Measurements from ENCODE around the gene FAM83G. TPM values are rescaled to one million over a fixed set of nuclear protein-coding genes. Genes with fewer than 3 reads are reported as not detected.
A peak's percentile ranks its signal among the peaks of the same experiment; 100 is the strongest.

The FAM83G gene
- total and polyA plus RNA-seq, 2 experiments from 2014 or later: 14.7 to 25.4 TPM

GRCh38 chr17:18993905-18994526 is 10.5 kb downstream of the FAM83G start:
- Histone ChIP-seq H3K27ac (peak overlapping the region; percentile 65), H3K4me2 (peak overlapping the region; percentile 41), H3K9me2 (replicated peaks; ENCODE audit: insufficient read depth) (no peaks in the 10 kb centered on the region), H3K4me1 (ENCODE audit: insufficient read depth) (peaks cover 8% of the 10 kb centered on the region), H2AFZ (no peak overlapping the region), H4K20me1 (ENCODE audit: insufficient read depth, poor library complexity, severe bottlenecking) (peaks cover 8% of the 10 kb centered on the region), H3K9me3 (ENCODE audit: low read depth) (peaks cover 10% of the 10 kb centered on the region), H3K27me3 (no peaks in the 10 kb centered on the region), H3K4me3 (no peak overlapping the region), H3K79me2 (peaks cover 78% of the 10 kb centered on the region), H3K36me3 (replicated peaks; ENCODE audit: insufficient read depth, low read depth) (no peaks in the 10 kb centered on the region)
- no peak for DNase-seq (ENCODE audit: low spot score)
- TF ChIP-seq CTCF (IDR thresholded peaks at IDR 0.05; ENCODE audit: poor library complexity) (no peak), EZH2phosphoT487 (IDR thresholded peaks at IDR 0.05; ENCODE audit: low read depth, severe bottlenecking, unreplicated experiment) (no peak), EZH2 (IDR thresholded peaks at IDR 0.05; ENCODE audit: borderline replicate concordance) (no peak)
- WGBS (ENCODE audit: low lambda C conversion rate, missing lambda C conversion rate): 79% methylated on average over 16 of the region's 16 CpGs

GRCh38 chr17:18992454-18993130 is 12.0 kb downstream of the FAM83G start:
- peaks cover 14% of the 10 kb centered on the region for H3K4me1 ChIP-seq (ENCODE audit: insufficient read depth)
- no peaks in the 10 kb centered on the region for H3K9me2 ChIP-seq (replicated peaks; ENCODE audit: insufficient read depth)
- peaks cover 64% of the 10 kb centered on the region for H3K79me2 ChIP-seq
- H3K27me3 ChIP-seq: no peaks in the 10 kb centered on the region
- H3K4me3 ChIP-seq: no peak overlapping the region
- no peak overlapping the region for H2AFZ ChIP-seq
- 91% methylated on average over 22 of the region's 22 CpGs for WGBS (ENCODE audit: low lambda C conversion rate, missing lambda C conversion rate)
- no peak for DNase-seq (ENCODE audit: low spot score)
- H3K36me3 ChIP-seq (replicated peaks; ENCODE audit: insufficient read depth, low read depth): no peaks in the 10 kb centered on the region
- no peak overlapping the region for H3K27ac ChIP-seq
- TF ChIP-seq EZH2 (IDR thresholded peaks at IDR 0.05; ENCODE audit: borderline replicate concordance): no peak
- no peak for TF ChIP-seq EZH2phosphoT487 (IDR thresholded peaks at IDR 0.05; ENCODE audit: low read depth, severe bottlenecking, unreplicated experiment)
- TF ChIP-seq CTCF (IDR thresholded peaks at IDR 0.05; ENCODE audit: poor library complexity): no peak
- H4K20me1 ChIP-seq (ENCODE audit: insufficient read depth, poor library complexity, severe bottlenecking): peaks cover 7% of the 10 kb centered on the region
- H3K9me3 ChIP-seq (ENCODE audit: low read depth): peaks cover 10% of the 10 kb centered on the region
- no peak overlapping the region for H3K4me2 ChIP-seq

GRCh38 chr17:18991531-18992315 is 12.8 kb downstream of the FAM83G start:
- Histone ChIP-seq H3K27ac (no peak overlapping the region), H4K20me1 (ENCODE audit: insufficient read depth, poor library complexity, severe bottlenecking) (peaks cover 6% of the 10 kb centered on the region)

More at GRCh38 chr17:18991531-18992315, 12.8 kb downstream of the FAM83G start:
- H3K27me3 ChIP-seq: no peaks in the 10 kb centered on the region
- no peak overlapping the region for H3K4me3 ChIP-seq
- DNase-seq (ENCODE audit: low spot score): no peak
- TF ChIP-seq CTCF (IDR thresholded peaks at IDR 0.05; ENCODE audit: poor library complexity): no peak
- no peak for TF ChIP-seq EZH2phosphoT487 (IDR thresholded peaks at IDR 0.05; ENCODE audit: low read depth, severe bottlenecking, unreplicated experiment)
- TF ChIP-seq EZH2 (IDR thresholded peaks at IDR 0.05; ENCODE audit: borderline replicate concordance): no peak
- H3K9me2 ChIP-seq (replicated peaks; ENCODE audit: insufficient read depth): no peaks in the 10 kb centered on the region
- H3K79me2 ChIP-seq: peaks cover 55% of the 10 kb centered on the region
- H3K36me3 ChIP-seq (replicated peaks; ENCODE audit: insufficient read depth, low read depth): no peaks in the 10 kb centered on the region
- H3K4me2 ChIP-seq: no peak overlapping the region
- WGBS (ENCODE audit: low lambda C conversion rate, missing lambda C conversion rate): 98% methylated on average over 20 of the region's 20 CpGs
- peaks cover 10% of the 10 kb centered on the region for H3K9me3 ChIP-seq (ENCODE audit: low read depth)
- H3K4me1 ChIP-seq (ENCODE audit: insufficient read depth): peaks cover 15% of the 10 kb centered on the region
- no peak overlapping the region for H2AFZ ChIP-seq

Data from hepatocyte (in vitro differentiated cells).